ENCODE measurements around the gene ZNF768.

- TF ChIP-seq EZH2 (IDR thresholded peaks at IDR 0.05; ENCODE audit: borderline replicate concordance, insufficient read depth, low read depth, low read length, poor library complexity, severe bottlenecking): no peak
- TF ChIP-seq CTCF (IDR thresholded peaks at IDR 0.05): no peak
Measured at GRCh38 chr16:30476991-30477390, 49.4 kb downstream of the ZNF768 start.
